Peyer's patch (tissue), 4 donors: ENCODE measurements around the gene CD74. TPM values are rescaled to one million over a fixed set of nuclear protein-coding genes. Genes with fewer than 3 reads are reported as not detected.

Experiments
- DNase-seq, 3 donors: peaks; one replicate each; pipeline ENCODE4 v3.0.0-alpha.2; 2017 to 2019
- H3K27ac ChIP-seq, 4 donors: fragments of 200-600 bp; sonication (generic); one replicate each; pipeline ENCODE4 v1.5.1; 2016 to 2019
- H3K27me3 ChIP-seq, 2 donors: fragments of 200-600 bp; sonication (generic); one replicate each; pipeline ENCODE4 v1.5.1; 2019
- H3K36me3 ChIP-seq, 3 donors: fragments of 200-600 bp; sonication (generic); one replicate each; pipeline ENCODE4 v1.5.1; 2016 to 2019
- H3K4me1 ChIP-seq, 4 donors: fragments of 200-600 bp; sonication (generic); one replicate each; pipeline ENCODE4 v1.5.1; 2016 to 2019
- H3K4me3 ChIP-seq, 4 donors: fragments of 200-600 bp; sonication (generic); 1 replicate in 3 of 4; 2 replicates in 1 of 4; pipeline ENCODE4 v1.5.1; 2016 to 2019; ENCODE audit warnings: mild to moderate bottlenecking in 1 of 4
- H3K9me3 ChIP-seq, 4 donors: fragments of 200-600 bp; sonication (generic); one replicate each; pipeline ENCODE4 v1.5.1; 2016 to 2019; ENCODE audit warnings: mild to moderate bottlenecking in 1 of 4
- CTCF ChIP-seq, 6 experiments: fragments of 450-650 bp in 4 of 6; fragments of 200-600 bp in 2 of 6; sonication (generic) in 1 of 6; IDR thresholded peaks; one replicate each; pipeline ENCODE4 v1.5.1; 2017 to 2019; ENCODE audit warnings: antibody characterized with exemption in 6 of 6, mild to moderate bottlenecking in 3 of 6, moderate library complexity in 1 of 6
- POLR2A ChIP-seq, 2 donors: fragments of 450-650 bp; IDR thresholded peaks; one replicate each; pipeline ENCODE4 v1.5.1; 2017; ENCODE audit warnings: antibody characterized with exemption in 2 of 2, mild to moderate bottlenecking in 2 of 2, moderate library complexity in 2 of 2
- total RNA-seq, 4 donors: library from RNA; depleted of rRNA; stranded (reverse); fragments of >200 nt; gene quantifications; one replicate each; pipeline ENCODE4 v1.1.0, GENCODE V29; 2016

Gene CD74
- total RNA-seq, 4 donors from 2014 or later, result 759 to 2,006 (median 1,183) TPM

- DNase-seq, result no peak
- Histone ChIP-seq H3K27ac (peak overlapping the region in 1 of 4 donors; percentile 57), H3K4me1 (peaks cover 0 to 10% (median 0%) of the 10 kb centered on the region in 4 donors), H3K9me3 (no peaks in the 10 kb centered on the region), H3K36me3 (peaks cover 0 to 83% (median 6%) of the 10 kb centered on the region in 3 donors), H3K27me3 (no peaks in the 10 kb centered on the region), H3K4me3 (no peak overlapping the region)
- TF ChIP-seq CTCF (IDR thresholded peaks at IDR 0.05), result no peak
- no peak for TF ChIP-seq POLR2A (IDR thresholded peaks at IDR 0.05)
Observed at GRCh38 chr5:150401376-150402228, 11.1 kb downstream of the CD74 start.

GRCh38 chr5:150401076-150401375 is 11.7 kb downstream of the CD74 start:
- TF ChIP-seq POLR2A (IDR thresholded peaks at IDR 0.05) (no peak), CTCF (IDR thresholded peaks at IDR 0.05) (no peak)
- Histone ChIP-seq H3K27ac (peak overlapping the region in 1 of 4 donors; percentile 57), H3K36me3 (peaks cover 0 to 83% (median 5%) of the 10 kb centered on the region in 3 donors), H3K4me3 (no peak overlapping the region), H3K4me1 (peaks cover 0 to 10% (median 0%) of the 10 kb centered on the region in 4 donors), H3K27me3 (no peaks in the 10 kb centered on the region), H3K9me3 (no peaks in the 10 kb centered on the region)
- DNase-seq, result no peak

GRCh38 chr5:150400316-150401075 is 12.2 kb downstream of the CD74 start:
- no peak overlapping the region for H3K4me3 ChIP-seq
- H3K36me3 ChIP-seq, result peaks cover 0 to 83% (median 3%) of the 10 kb centered on the region in 3 donors
- TF ChIP-seq CTCF (IDR thresholded peaks at IDR 0.05) (no peak), POLR2A (IDR thresholded peaks at IDR 0.05) (no peak)
- no peaks in the 10 kb centered on the region for H3K27me3 ChIP-seq
- peak overlapping the region in 1 of 4 donors; percentile 57 for H3K27ac ChIP-seq
- H3K4me1 ChIP-seq, result peaks cover 0 to 10% (median 0%) of the 10 kb centered on the region in 4 donors
- DNase-seq, result peak in 1 of 3 donors; percentile 41
- H3K9me3 ChIP-seq, result no peaks in the 10 kb centered on the region

GRCh38 chr5:150399524-150400211 is 13.0 kb downstream of the CD74 start:
- H3K9me3 ChIP-seq, result no peaks in the 10 kb centered on the region
- peaks cover 0 to 1% (median 0%) of the 10 kb centered on the region in 4 donors for H3K4me1 ChIP-seq
- peaks cover 0 to 83% (median under 1%) of the 10 kb centered on the region in 3 donors for H3K36me3 ChIP-seq
- H3K4me3 ChIP-seq, result no peak overlapping the region
- no peak for DNase-seq
- H3K27ac ChIP-seq, result peak overlapping the region in 1 of 4 donors; percentile 57
- H3K27me3 ChIP-seq, result no peaks in the 10 kb centered on the region
- TF ChIP-seq CTCF (IDR thresholded peaks at IDR 0.05) (no peak), POLR2A (IDR thresholded peaks at IDR 0.05) (no peak)

GRCh38 chr5:150398722-150399523 is 13.8 kb downstream of the CD74 start:
- Histone ChIP-seq H3K4me1 (no peaks in the 10 kb centered on the region), H3K9me3 (no peaks in the 10 kb centered on the region), H3K4me3 (no peak overlapping the region), H3K27ac (peak overlapping the region in 1 of 4 donors; percentile 57), H3K36me3 (peaks cover 0 to 82% (median 0%) of the 10 kb centered on the region in 3 donors), H3K27me3 (no peaks in the 10 kb centered on the region)
- TF ChIP-seq CTCF (IDR thresholded peaks at IDR 0.05), result peak; percentile 40 to 69 (median 51)
- TF ChIP-seq POLR2A (IDR thresholded peaks at IDR 0.05), result no peak
- DNase-seq, result peak in 2 of 3 donors; percentile 73 to 76
